NCI-H2029 treated with DMSO at 0.1 percent for 48 hours (cell line): ENCODE results near the gene CLDN22.
"Not testable (repeated sequence)": the region's sequence is repeated elsewhere in the genome, so short reads cannot be mapped to it uniquely, and the experiment has no call there.

ENCODE experiments used
- DNase-seq: peaks from one replicate; lab custom pipeline; 2025; lab: John Stamatoyannopoulos, UW

Gene CLDN22

DNA sequence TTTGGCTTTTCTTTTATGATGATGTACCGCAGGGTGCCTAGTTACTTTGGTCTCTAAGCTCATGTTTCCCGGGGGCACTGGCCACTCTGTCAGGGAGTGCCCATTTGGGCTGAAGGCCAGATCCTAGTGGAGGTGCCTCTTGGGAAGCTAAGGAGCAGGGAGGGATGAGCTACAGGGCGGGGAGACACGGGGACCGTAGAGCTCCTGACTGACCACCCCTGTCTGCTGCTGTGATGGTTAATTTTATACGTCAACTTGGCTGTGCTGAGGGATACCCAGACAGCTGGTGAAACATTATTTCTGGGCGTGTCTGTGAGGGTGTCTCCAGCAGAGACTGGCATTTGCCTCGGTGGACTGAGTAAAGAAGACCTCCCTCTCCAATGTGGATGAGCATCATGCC is 27.1 kb upstream of the CLDN22 start:
- no peak for DNase-seq

DNA sequence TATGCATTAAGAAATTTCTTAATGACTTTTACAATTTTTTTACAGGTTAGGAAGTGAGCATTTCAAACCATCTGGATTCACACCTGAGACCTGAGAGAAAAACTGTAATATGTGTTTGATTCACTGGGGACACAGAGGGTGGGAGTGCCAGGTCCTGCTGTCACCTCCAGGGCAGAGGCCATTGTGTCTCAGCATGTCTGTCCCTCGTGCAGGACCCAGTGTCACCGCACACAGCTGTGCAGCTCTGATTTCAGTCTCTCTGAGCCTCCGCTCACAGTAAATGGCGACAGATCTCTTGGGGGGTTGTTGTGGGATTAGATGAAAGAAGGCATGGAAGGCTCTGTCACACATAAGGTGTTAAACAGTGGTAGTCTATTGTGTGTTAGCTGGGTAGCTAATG is 25.2 kb upstream of the CLDN22 start:
- DNase-seq: no peak

DNA sequence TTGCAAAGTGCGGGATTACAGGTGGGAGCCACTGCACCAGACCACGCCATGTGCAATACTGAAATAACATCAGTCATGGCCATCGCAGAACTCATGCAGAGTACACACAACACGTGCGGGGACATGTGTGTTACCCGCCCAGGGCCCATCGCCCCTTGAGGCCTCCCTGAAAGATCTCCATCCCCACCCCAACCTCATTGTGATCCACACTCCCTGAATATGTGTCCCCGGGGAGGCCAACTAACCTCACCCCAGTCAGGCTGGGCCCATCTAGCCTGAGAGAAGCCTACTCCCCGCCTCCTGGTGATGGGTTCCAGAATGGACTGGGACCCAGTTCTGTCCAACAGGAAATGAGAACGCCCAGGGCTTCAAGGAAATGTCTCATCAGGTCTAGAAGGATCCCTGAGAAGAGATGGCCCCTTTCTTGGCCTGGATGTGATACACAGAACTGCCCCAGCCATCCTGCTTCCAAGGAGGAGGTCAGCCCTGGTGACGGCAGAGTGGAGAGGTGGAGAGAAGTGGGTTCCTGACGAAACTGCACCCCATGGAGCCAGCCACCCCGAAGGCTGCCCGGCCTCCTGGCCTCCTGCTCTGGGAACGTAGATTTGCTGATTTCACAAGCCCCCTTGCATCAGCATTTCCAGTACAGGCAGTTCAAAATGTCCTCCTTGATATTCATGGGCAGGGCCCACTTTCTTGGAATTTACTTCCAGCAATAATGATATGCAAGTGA is 24.6 kb upstream of the CLDN22 start:
- DNase-seq: no peak

DNA sequence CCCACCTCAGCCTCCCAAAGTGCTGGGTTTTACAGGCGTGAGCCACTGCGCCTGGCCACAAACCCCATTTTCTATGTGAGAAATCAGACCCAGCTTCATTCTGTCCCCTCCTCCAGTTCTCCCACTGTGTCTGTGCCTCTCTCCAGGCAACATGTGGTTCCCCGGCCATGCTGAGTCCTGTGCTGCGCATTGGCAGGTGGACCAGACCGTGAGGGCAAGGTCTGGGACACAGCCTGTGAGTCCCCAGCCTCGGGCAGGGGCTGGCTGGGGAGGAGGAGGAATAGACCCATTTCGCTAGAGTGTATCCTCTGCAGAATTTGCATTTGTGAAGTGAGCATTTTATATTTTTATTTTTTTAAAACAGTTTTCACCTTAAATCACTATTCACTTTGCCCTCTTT is 23.7 kb upstream of the CLDN22 start:
- DNase-seq: no peak

DNA sequence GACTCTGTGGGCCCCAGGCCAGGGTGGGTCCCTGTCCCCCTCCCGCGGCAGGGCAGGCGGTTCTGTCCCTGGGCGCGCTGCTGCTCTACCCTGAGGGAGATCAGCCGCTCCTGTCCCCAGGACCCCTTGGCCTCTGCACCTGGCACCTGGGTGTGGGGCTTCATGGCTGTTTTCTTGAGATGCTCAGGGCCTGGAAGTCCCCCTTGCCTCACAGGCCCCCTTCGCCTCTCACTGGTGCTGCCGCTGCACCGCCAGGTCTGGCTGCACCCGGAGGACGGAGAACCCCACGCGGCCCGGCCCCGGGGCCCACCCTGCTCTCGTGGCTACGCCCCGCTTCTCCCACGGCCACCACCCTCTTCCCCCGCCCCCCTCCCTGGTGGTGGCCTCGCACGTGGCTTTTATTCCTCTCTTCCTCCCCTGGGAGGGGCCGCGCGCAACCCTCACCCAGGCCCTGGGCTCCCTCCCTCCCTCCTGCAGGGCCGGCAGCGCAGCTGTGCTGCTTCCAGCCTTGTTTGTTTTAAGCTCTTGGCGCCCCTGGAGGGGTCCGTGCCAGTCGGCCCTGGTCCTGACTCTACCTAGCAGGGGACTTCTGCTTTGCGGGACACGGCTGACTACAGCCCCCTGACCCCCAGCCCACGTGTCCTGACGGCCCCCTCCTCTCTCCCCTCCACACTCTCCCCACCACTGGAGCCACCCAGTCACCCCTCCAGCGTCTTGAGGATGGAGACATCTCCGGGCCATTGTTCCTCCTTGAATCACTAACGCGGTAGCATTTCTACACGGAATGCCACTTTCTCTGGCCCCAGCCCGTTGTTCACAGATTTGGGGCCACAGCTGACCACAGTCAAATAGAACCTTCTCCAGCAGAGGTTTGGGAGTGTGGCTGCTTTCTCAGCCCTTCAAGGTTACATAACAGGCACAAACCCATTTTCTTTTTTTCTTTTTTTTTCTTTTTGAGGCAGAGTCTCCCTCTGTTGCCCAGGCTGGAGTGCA is 22.8 kb upstream of the CLDN22 start:
- no peak for DNase-seq

DNA sequence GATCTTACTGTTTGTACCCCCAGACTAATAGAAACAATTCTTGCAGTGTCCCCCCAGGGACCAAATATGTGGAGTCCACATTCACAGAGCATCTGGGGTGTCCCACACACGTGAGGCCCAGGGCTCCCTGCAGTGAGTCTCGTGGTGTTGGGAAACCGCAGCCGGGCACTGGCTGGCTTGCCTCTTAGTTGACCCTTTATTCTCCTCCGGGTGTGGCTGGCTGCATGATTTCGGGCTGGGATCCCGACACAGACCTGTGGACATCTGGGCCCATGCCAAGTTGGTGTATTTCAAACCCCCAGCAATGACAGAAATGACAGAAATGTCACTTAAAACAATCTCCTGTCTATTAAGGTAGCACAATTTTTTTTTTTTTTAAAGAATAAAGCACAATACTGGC is 17.8 kb upstream of the CLDN22 start:
- DNase-seq: no peak

DNA sequence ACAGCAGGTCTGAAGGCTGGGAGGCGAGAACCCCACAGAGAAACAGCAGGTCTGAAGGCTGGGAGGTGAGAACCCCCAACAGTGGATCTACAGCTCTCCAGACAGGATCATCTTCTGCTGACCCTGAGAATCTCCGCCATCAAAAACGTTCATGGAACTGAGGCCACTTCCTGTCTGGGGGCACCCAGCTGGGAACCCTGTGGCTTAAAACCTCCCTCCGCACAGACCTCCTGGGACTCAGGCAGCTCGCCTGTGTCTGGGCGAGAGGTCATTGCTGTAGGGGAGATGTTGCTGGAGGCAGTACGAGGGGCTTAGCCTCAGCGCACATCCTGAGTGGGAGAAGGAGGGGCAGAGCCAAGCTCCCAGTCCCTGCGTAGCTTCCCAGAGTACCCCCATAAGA is 17.3 kb upstream of the CLDN22 start:
- DNase-seq: no peak

DNA sequence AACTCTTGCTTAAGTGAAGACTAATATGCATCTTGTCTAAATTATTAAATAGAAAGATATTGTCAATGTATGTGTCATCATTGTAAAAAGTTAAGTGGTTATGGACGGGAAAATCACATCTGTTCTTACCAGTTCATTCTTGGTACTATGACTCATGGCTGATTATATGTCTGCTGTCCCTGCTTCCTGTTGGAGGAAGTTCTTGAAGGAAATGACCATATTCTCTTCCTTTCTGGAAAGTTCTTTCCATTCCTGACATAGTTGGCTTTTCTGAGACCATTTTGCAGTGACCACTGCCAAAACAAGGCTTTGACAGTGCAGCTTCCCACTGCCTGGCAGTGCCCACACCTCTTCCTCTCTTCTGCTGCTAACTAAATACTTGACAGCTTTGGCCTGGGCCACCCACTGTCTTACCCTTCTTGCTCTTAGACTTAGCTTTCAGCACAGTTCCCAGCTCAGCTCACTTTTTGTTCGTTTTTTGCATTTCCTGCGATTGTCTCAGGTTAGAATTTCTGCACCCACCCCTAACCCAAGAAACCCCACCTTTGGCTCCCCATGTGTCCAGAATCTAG is 15.4 kb upstream of the CLDN22 start:
- DNase-seq: no peak

DNA sequence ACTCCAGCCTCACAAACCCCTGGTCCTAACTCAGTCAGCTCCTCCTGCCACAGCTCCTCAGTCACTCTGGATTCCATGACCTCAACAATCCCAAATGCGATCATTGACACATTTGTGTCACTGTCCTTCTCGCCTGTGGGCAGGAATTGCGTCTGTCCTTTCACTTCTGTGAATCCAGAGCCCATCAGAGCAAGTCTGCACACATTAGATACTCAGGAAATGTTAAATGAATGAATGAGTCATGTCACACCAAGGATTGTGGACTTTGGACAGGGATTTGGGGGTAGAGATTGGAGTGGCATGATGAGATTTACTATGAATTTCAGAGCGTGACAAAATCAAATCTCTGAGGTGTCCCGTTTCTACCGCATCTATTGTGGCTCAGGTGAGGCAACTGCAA is 13.9 kb upstream of the CLDN22 start:
- no peak for DNase-seq

DNA sequence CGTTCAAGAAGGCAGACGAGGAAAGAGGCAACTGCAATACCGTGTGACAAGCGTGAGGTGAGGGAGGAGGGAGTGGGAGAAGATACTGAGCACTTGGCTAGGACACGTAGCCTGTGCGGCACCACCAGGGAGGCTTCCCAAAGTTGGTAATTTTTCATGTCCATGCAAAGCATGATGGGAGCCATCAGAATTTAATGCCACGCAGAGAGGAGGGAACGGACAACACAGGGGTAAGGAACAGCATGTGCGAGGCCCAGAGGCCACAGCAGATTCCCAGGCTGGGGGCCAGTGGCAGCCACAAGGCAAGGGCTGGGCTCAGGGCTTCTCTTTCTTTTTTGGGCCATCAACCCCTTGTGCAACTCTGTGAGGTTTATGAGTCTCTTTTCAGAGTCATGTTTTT is 13.1 kb upstream of the CLDN22 start:
- no peak for DNase-seq

DNA sequence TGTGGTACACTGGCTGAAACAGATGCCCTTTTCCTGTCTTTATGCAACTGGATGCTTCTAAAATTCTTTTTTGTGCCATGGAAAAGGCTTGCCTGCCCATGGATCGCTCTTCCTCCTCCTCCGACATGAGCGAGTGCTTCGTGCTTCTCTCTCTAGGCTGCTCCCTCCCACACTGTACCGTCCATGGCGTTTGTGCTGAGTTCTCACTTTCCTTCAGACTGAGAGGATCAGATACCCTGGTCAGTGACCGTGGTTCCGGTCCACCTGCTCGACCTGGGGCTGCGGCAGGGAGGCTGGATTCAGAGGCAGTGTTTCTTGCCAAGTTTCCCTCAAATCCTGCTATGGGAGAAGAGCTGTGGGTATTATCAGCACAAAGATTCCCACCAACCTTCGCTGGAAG is 12.4 kb upstream of the CLDN22 start:
- DNase-seq: no peak

DNA sequence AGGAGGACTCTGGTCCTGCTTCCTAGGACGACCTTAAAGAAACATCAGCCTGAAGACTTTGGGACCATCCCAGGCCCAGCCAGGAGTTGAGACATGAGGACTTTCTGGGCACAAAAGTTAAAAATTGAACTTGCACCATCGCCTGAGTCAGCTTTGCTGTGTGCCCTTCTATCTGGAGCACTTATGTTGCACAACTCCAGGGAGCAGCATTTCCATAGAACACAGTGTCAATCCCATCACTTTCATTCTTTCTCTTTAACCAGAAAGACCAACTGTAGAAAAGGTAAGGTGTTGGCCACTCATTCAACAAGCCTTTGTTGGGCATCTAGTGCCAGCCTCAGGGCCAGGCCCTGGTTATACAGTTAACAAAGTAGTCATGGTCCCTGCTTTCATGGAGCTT is 10.8 kb upstream of the CLDN22 start:
- no peak for DNase-seq

DNA sequence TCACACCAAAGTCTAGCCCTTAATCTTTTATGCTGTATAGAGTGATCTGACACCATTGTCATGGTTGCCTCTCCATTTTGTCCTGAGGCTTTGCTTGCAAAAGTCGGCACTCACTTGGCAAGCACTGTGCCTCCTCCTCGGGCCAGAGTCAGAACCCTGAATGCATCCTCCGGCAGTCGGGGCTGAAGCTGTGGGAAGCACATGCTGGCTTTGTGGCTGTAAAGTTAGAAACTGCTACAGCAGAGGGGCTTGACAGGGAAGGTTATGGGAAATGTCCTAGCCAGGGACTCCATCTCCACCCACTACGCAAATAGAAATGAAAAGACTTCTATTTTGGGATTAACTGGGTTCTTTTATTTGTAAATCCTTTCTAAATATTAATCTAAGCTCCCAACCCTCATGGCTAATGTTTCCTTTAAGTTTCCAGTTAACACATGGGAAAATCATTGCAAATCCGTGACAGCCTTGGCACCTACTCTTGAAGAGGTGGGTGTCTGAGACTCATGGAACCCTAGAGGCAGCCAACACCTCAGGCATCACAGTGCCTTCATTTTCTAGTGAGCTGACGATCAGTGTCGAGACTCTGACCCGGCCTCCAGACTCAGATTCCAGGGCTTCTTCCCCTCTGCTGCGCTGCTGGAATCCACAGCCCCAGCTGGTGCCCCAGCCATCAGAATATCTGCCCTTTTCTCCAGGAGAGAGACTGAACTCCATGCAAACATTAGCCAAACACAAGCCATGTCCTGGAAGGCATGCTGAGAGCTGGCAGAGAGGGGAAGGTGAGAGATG is 10.1 kb upstream of the CLDN22 start:
- DNase-seq: no peak

DNA sequence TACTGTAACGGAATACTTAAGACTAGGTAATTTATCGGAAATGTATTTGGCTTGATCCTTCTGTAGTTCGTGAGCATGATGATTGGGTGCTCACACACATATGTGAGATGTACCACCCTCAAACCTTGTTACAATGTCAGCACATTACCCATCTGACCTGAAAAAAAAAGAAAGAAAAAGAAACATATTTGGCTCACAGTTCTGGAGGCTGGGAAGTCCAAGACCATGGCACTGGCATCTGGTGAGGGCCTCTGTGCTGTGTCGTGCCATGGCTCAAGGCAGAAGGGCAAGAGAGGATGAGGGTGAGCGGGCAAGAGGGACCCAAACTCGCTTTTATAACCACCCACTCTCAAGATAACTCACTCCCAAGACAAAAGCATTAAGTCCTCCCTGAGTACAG is 9.2 kb upstream of the CLDN22 start:
- no peak for DNase-seq

DNA sequence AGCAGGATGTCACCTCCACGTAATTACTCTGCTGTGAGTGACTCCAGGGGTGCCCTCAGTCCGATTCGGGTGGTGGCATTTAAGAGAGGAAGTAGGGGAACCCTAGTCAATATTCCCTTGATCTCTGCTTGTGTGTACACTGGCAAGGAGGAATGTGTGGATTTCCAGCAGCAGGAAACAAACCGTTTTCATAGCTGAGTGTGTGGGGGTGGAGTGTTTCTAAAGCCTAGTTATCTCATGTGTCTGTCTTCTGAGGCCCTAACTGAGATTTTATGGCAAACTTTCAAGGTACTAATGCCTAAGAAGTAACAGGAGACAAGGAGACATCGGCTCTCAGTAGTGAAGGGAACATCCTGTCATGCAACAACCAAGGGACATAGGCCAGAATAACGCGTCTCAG is 8.8 kb upstream of the CLDN22 start:
- no peak for DNase-seq

DNA sequence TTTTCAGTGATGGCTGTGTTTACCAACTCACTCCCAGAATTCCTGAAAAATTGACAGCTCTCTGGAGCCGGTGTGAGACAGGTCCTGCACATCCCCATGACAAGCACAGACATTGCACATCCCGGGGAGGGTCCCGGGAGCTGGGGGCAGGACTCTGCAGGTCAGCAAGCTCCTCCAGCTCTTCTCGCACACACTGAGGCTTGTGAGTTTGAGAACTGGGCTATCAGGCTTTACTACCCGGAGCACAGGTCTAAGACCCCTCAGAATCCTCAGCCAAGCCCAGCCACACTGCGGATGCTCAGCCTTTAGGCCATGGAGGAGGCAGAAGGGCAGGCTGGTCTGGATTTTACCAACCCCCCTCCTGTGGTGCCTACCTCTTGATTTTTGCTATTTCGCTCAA is 7.8 kb upstream of the CLDN22 start:
- DNase-seq: no peak

DNA sequence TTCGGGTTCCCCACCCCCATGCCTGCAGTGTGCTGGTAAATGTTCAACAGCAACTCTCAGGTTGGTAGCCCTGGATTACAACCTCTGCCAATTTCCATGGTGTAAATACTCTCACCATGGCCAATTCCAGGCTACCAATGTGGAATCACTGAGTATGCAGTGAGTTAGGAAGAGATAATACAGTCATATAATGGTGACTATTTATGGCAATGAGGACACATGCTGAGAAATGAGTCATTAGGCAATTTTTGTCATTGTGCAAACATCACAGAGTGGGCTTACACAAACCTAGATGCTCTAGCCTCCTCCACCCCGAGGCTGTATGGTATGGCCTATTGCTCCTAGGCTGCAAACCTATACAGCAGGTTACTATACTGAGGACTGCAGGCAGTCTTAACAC is 6.8 kb upstream of the CLDN22 start:
- DNase-seq: no peak

DNA sequence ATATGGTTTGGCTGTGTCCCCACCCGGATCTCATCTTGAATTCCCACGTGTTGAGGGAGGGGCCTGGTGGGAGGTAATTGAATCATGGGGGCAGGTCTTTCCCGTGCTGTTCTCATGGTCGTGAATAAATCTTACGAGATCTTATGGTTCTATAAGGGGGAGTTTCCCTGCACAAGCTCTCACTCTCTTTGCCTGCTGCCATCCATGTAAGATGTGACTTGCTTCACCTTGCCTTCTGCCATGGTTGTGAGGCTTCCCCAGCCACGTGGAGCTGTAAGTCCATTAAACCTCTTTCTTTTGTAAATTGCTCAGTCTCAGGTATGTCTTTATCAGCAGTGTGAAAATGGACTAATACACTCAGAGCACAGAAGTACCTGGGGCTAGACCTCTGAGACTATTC is 6.3 kb upstream of the CLDN22 start:
- DNase-seq: not testable (repeated sequence)

DNA sequence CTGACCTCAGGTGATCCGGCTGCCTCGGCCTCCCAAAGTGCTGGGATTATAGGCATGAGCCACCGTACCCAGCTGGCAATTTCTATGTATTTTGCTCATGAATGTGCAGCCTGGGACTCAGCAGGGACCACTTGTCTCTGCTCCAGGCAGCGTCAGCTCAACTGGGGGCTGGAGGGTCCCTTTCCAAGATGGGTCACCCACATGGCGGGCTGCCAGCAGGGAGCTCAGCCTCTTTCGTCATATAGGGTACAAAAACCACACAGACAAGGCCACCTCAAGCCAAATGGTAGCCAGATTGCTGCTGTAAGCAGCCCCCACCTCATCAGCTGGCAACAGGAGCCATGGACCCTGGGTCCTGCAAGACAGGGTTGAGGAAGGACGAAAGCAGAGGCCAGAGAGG is 4.5 kb upstream of the CLDN22 start:
- DNase-seq: no peak

DNA sequence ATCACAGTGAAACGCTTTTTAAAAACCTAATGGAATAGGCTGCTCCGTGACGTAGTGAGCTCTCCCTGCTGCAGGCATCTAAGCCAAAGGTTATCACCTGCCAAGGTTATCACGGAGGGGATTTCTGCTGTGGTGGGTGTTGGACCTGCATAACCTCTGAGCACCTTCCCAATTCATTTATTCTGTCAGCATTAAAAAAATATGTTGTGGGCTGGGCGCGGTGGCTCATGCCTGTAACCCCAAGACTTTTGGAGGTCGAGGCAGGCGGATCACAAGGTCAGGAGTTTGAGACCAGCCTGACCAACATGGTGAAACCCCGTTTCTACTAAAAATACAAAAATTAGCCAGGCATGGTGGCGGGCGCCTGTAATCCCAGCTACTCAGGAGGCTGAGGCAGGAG is 4.0 kb upstream of the CLDN22 start:
- DNase-seq: not testable (repeated sequence)

DNA sequence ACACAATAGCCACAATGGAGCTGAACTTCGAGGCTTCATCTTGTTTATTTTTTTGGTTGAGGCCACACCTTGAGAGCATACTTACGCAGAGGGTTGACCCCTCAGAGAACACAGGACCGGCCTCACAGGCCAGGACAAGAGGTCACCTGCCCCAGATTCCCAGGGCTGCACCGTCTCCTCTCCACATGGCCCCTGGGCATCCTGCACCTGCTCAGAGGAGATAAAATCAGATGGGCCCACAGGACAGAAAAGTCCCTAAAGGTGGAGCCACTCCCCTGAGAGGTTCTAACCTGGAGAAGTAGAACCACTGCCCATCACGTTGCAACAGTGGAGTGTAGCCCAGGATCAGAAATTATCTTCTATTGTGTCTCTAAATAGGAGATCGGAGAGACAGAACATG is 3.2 kb upstream of the CLDN22 start:
- no peak for DNase-seq

DNA sequence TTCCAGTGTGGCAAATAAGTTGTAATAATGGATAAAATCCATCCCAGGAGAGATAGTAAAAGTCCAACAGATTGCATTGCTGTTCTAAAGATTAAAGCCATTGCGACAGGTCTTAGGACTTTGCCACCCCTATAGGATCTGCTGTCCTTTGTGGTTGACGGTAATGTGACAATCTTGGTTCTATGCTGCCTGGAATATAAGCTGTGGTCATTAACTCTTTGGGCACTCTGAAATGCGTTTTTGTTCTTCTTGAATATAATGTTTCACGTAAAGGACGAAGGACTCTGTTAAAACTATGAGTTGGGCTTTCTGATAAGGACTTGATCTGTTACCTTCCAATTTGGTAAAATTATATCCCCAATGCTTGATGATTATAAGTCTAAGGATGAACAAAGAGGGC is 2.2 kb upstream of the CLDN22 start, which contains the start of gene CLDN24:
CLDN24 (minus strand) TSS at position 101 of the 400 bp plus-strand sequence; CDS start at position 101, 0 bp downstream.
- no peak for DNase-seq
